Trophoblast cell (in vitro differentiated cells and primary cell): ENCODE data around the gene STT3A.
A peak's percentile ranks its signal among the peaks of the same experiment; 100 is the strongest.
"Not testable (repeated sequence)": the region's sequence is repeated elsewhere in the genome, so short reads cannot be mapped to it uniquely, and the experiment has no call there.

Experiments used
- DNase-seq, 2 donors: peaks; one replicate each; pipeline ENCODE4 v3.0.0-alpha.2; 2016
- H2AFZ ChIP-seq: 2 replicates; pipeline ENCODE4 v1.6.1; 2013; ENCODE audit warnings: low read length, moderate library complexity, mild to moderate bottlenecking; ENCODE audit not compliant: insufficient read depth, poor library complexity
- H2AK5ac ChIP-seq: 2 replicates; pipeline ENCODE4 v1.6.1; 2013; ENCODE audit warnings: mild to moderate bottlenecking, low read length
- H2BK120ac ChIP-seq: 2 replicates; pipeline ENCODE4 v1.6.1; 2013; ENCODE audit warnings: low read length, mild to moderate bottlenecking, moderate library complexity; ENCODE audit not compliant: insufficient read depth, poor library complexity
- H2BK12ac ChIP-seq: 2 replicates; pipeline ENCODE4 v1.6.1; 2013; ENCODE audit warnings: mild to moderate bottlenecking, low read length, moderate library complexity
- H2BK5ac ChIP-seq: 2 replicates; pipeline ENCODE4 v1.6.1; 2013; ENCODE audit warnings: low read length, low read depth, moderate library complexity, mild to moderate bottlenecking; ENCODE audit not compliant: poor library complexity
- H3K14ac ChIP-seq: 2 replicates; pipeline ENCODE4 v1.6.1; 2013; ENCODE audit warnings: mild to moderate bottlenecking, low read length
- H3K18ac ChIP-seq: 2 replicates; pipeline ENCODE4 v1.6.1; 2013; ENCODE audit warnings: mild to moderate bottlenecking, low read length
- H3K23ac ChIP-seq: 2 replicates; pipeline ENCODE4 v1.6.1; 2013; ENCODE audit warnings: low read length
- H3K27ac ChIP-seq: 2 replicates; pipeline ENCODE4 v1.5.1; 2013; ENCODE audit warnings: low read depth, mild to moderate bottlenecking, inconsistent platforms, low read length, moderate library complexity
- H3K27me3 ChIP-seq: 2 replicates; pipeline ENCODE4 v1.6.1; 2013; ENCODE audit warnings: inconsistent platforms, mild to moderate bottlenecking, low read length, moderate library complexity; ENCODE audit not compliant: insufficient read depth
- H3K36me3 ChIP-seq, 2 experiments: 1 replicate in 1 of 2; 2 replicates in 1 of 2; pipeline ENCODE4 v1.6.1; 2013; ENCODE audit warnings: low read length in 2 of 2, mild to moderate bottlenecking in 2 of 2, moderate library complexity in 1 of 2; ENCODE audit not compliant: insufficient read depth in 2 of 2, control insufficient read depth in 1 of 2
- H3K4ac ChIP-seq: 2 replicates; pipeline ENCODE4 v1.6.1; 2013; ENCODE audit warnings: low read depth, mild to moderate bottlenecking, low read length, moderate library complexity
- H3K4me1 ChIP-seq, 2 experiments: 1 replicate in 1 of 2; 2 replicates in 1 of 2; pipeline ENCODE4 v1.6.1; 2013; ENCODE audit warnings: low read length in 2 of 2, mild to moderate bottlenecking in 2 of 2, moderate library complexity in 1 of 2; ENCODE audit not compliant: insufficient read depth in 2 of 2, control insufficient read depth in 1 of 2
- H3K4me2 ChIP-seq: 2 replicates; pipeline ENCODE4 v1.6.1; 2013; ENCODE audit warnings: inconsistent platforms, mild to moderate bottlenecking, low read length, moderate library complexity
- H3K4me3 ChIP-seq: 2 replicates; pipeline ENCODE4 v1.5.1; 2013; ENCODE audit warnings: mild to moderate bottlenecking, low read depth, low read length, inconsistent platforms
- H3K79me1 ChIP-seq: one replicate; pipeline ENCODE4 v1.6.1; 2013; ENCODE audit warnings: low read length
- H3K79me2 ChIP-seq: 2 replicates; pipeline ENCODE4 v1.6.1; 2013; ENCODE audit warnings: low read length, mild to moderate bottlenecking; ENCODE audit not compliant: control insufficient read depth, insufficient read depth, poor library complexity
- H3K9ac ChIP-seq: 2 replicates; pipeline ENCODE4 v1.6.1; 2013; ENCODE audit warnings: mild to moderate bottlenecking, low read length
- H3K9me3 ChIP-seq: 2 replicates; pipeline ENCODE4 v1.6.1; 2013; ENCODE audit warnings: low read depth, mild to moderate bottlenecking, control low read depth, inconsistent platforms, low read length; ENCODE audit not compliant: insufficient read depth
- H4K12ac ChIP-seq: 2 replicates; pipeline ENCODE4 v1.6.1; 2013; ENCODE audit warnings: low read depth, mild to moderate bottlenecking, low read length, moderate library complexity
- H4K8ac ChIP-seq: 2 replicates; pipeline ENCODE4 v1.6.1; 2013; ENCODE audit warnings: low read depth, mild to moderate bottlenecking, low read length, moderate library complexity
- H4K91ac ChIP-seq: one replicate; pipeline ENCODE4 v1.6.1; 2013; ENCODE audit warnings: low read depth, mild to moderate bottlenecking, low read length, moderate library complexity
- WGBS: extraction: QIAGEN DNeasy Blood & Tissue Kit; methylation state at CpG from one replicate; pipeline ENCODE4 v1.1.7; 2013; ENCODE audit warnings: missing lambda C conversion rate; ENCODE audit not compliant: insufficient read length, insufficient coverage; ENCODE audit errors: extremely low coverage; 5-methylcytosine and 5-hydroxymethylcytosine counted together

Gene STT3A

GRCh38 chr11:125569915-125570621 lies 22.6 kb upstream of the STT3A start:
- H2BK5ac ChIP-seq, result peak overlapping the region; percentile 91
- no peaks in the 10 kb centered on the region for H3K27me3 ChIP-seq
- peak overlapping the region; percentile 100 for H3K14ac ChIP-seq
- peak overlapping the region; percentile 81 for H3K9ac ChIP-seq
- DNase-seq, result peak in 1 of 2 donors; percentile 30
- H3K23ac ChIP-seq, result no peak overlapping the region
- H3K79me2 ChIP-seq, result peaks cover 7% of the 10 kb centered on the region
- peak overlapping the region; percentile 73 for H3K4me2 ChIP-seq
- WGBS, result no CpG with 5 or more reads among the region's 9 CpGs
- H3K4ac ChIP-seq, result peak overlapping the region; percentile 87
- peaks cover 9 to 19% of the 10 kb centered on the region in 2 experiments for H3K36me3 ChIP-seq
- peak overlapping the region; percentile 97 for H4K8ac ChIP-seq
- no peaks in the 10 kb centered on the region for H3K9me3 ChIP-seq
- H4K91ac ChIP-seq, result peak overlapping the region; percentile 96
- H3K27ac ChIP-seq, result peak overlapping the region; percentile 42
- peak overlapping the region; percentile 99 for H3K18ac ChIP-seq
- peak overlapping the region; percentile 99 for H4K12ac ChIP-seq
- peaks cover 0 to 3% of the 10 kb centered on the region in 2 experiments for H3K4me1 ChIP-seq
- peak overlapping the region; percentile 81 for H2BK120ac ChIP-seq
- peak overlapping the region; percentile 95 for H2AFZ ChIP-seq
- H3K79me1 ChIP-seq, result peaks cover 10% of the 10 kb centered on the region
- peak overlapping the region; percentile 27 for H2BK12ac ChIP-seq
- peak overlapping the region; percentile 33 for H2AK5ac ChIP-seq
- H3K4me3 ChIP-seq, result peak overlapping the region; percentile 86

- H3K27me3 ChIP-seq, result no peaks in the 10 kb centered on the region
- WGBS, result 100% methylated on average over 1 of the region's 2 CpGs
- no peak overlapping the region for H3K18ac ChIP-seq
- H3K9ac ChIP-seq, result no peak overlapping the region
- H2AFZ ChIP-seq, result no peak overlapping the region
- peaks cover 7% of the 10 kb centered on the region for H3K79me2 ChIP-seq
- no peak overlapping the region for H2BK12ac ChIP-seq
- H3K14ac ChIP-seq, result no peak overlapping the region
- no peak for DNase-seq
- H3K4me1 ChIP-seq, result peaks cover 0 to 3% of the 10 kb centered on the region in 2 experiments
- H4K8ac ChIP-seq, result no peak overlapping the region
- no peaks in the 10 kb centered on the region for H3K9me3 ChIP-seq
- H3K27ac ChIP-seq, result no peak overlapping the region
- no peak overlapping the region for H3K4me3 ChIP-seq
- H3K4me2 ChIP-seq, result no peak overlapping the region
- H2BK5ac ChIP-seq, result no peak overlapping the region
- H3K79me1 ChIP-seq, result peaks cover 10% of the 10 kb centered on the region
- H3K36me3 ChIP-seq, result peaks cover 13 to 24% of the 10 kb centered on the region in 2 experiments
- no peak overlapping the region for H2BK120ac ChIP-seq
- H2AK5ac ChIP-seq, result no peak overlapping the region
- H4K12ac ChIP-seq, result no peak overlapping the region
- H3K4ac ChIP-seq, result peak overlapping the region; percentile 28
- H3K23ac ChIP-seq, result no peak overlapping the region
- H4K91ac ChIP-seq, result no peak overlapping the region
Measured at GRCh38 chr11:125570952-125571351, 21.7 kb upstream of the STT3A start.

GRCh38 chr11:125572916-125573315 lies 19.7 kb upstream of the STT3A start:
- H2BK120ac ChIP-seq, result no peak overlapping the region
- H2BK5ac ChIP-seq, result no peak overlapping the region
- no peak overlapping the region for H4K8ac ChIP-seq
- H3K4me1 ChIP-seq, result peaks cover 0 to 3% of the 10 kb centered on the region in 2 experiments
- H3K4ac ChIP-seq, result no peak overlapping the region
- H3K79me2 ChIP-seq, result peaks cover 7% of the 10 kb centered on the region
- H3K4me3 ChIP-seq, result no peak overlapping the region
- H2AFZ ChIP-seq, result no peak overlapping the region
- H2BK12ac ChIP-seq, result no peak overlapping the region
- no peak for DNase-seq
- H4K12ac ChIP-seq, result no peak overlapping the region
- H3K4me2 ChIP-seq, result no peak overlapping the region
- no peaks in the 10 kb centered on the region for H3K9me3 ChIP-seq
- H3K9ac ChIP-seq, result no peak overlapping the region
- no peak overlapping the region for H3K27ac ChIP-seq
- peaks cover 10% of the 10 kb centered on the region for H3K79me1 ChIP-seq
- no peak overlapping the region for H3K18ac ChIP-seq
- no peak overlapping the region for H3K23ac ChIP-seq
- no CpG with 5 or more reads among the region's 5 CpGs for WGBS
- H3K36me3 ChIP-seq, result peaks cover 16 to 35% of the 10 kb centered on the region in 2 experiments
- H4K91ac ChIP-seq, result no peak overlapping the region
- H3K27me3 ChIP-seq, result no peaks in the 10 kb centered on the region
- no peak overlapping the region for H3K14ac ChIP-seq
- H2AK5ac ChIP-seq, result no peak overlapping the region

- not testable (repeated sequence) for H3K27me3 ChIP-seq, H4K91ac ChIP-seq, H3K4me2 ChIP-seq, H3K79me2 ChIP-seq, H3K4me1 ChIP-seq, H2AFZ ChIP-seq, H2BK12ac ChIP-seq, H3K79me1 ChIP-seq, H2BK5ac ChIP-seq, H3K4me3 ChIP-seq, H3K9ac ChIP-seq, H4K12ac ChIP-seq, H4K8ac ChIP-seq, H3K27ac ChIP-seq, H3K18ac ChIP-seq, DNase-seq, H3K9me3 ChIP-seq, H3K23ac ChIP-seq, H3K4ac ChIP-seq, H2BK120ac ChIP-seq, H2AK5ac ChIP-seq, H3K14ac ChIP-seq
- no CpG with 5 or more reads among the region's 14 CpGs for WGBS
- H3K36me3 ChIP-seq, result peaks cover 34 to 59% of the 10 kb centered on the region in 2 experiments
Measured at GRCh38 chr11:125577181-125577580, 15.5 kb upstream of the STT3A start.
